HEK293 (cell line): ENCODE results near the gene ATF6.

Experiments
- CTCF ChIA-PET: fragments of 350-600 bp; formaldehyde crosslinking; extraction: SDS; loops from one replicate; lab custom pipeline; 2021; ENCODE audit warnings: antibody characterized with exemption; lab: Yijun Ruan, JAX
- POLR2A ChIA-PET: fragments of 300-600 bp; formaldehyde crosslinking; extraction: SDS; loops from one replicate; lab custom pipeline; 2020; ENCODE audit warnings: antibody characterized with exemption, inconsistent platforms; lab: Yijun Ruan, JAX
- H3K27ac ChIP-seq: fragments of 200-500 bp; sonication (Bioruptor generic); 2 replicates; pipeline ENCODE4 v1.5.1; 2014; ENCODE audit warnings: low read depth, low read length, control low read depth, inconsistent platforms; ENCODE audit errors: extremely low read depth
- H3K36me3 ChIP-seq, 2 experiments: fragments of 200-500 bp in 1 of 2; sonication (Bioruptor generic) in 1 of 2; 1 replicate in 1 of 2; 2 replicates in 1 of 2; pipeline ENCODE4 v1.5.1; 2014 to 2017; ENCODE audit warnings: inconsistent platforms in 2 of 2, low read length in 2 of 2; ENCODE audit not compliant: control insufficient read depth in 2 of 2, insufficient read depth in 1 of 2
- H3K4me1 ChIP-seq: fragments of 200-500 bp; sonication (Bioruptor generic); 2 replicates; pipeline ENCODE4 v1.5.1; 2014; ENCODE audit warnings: mild to moderate bottlenecking, low read length, inconsistent platforms; ENCODE audit not compliant: control insufficient read depth, insufficient read depth
- H3K4me3 ChIP-seq: 2 replicates; pipeline ENCODE4 v1.5.1; 2011; ENCODE audit warnings: low read depth, mild to moderate bottlenecking, control low read depth, low read length, moderate library complexity
- H3K9me3 ChIP-seq: fragments of 200-500 bp; sonication (Bioruptor generic); 2 replicates; pipeline ENCODE4 v1.5.1; 2014; ENCODE audit warnings: low read depth, low read length, inconsistent platforms; ENCODE audit not compliant: control insufficient read depth, insufficient read depth
- ELK4 ChIP-seq: IDR thresholded peaks from 2 replicates; pipeline ENCODE4 v1.6.1; 2011; ENCODE audit warnings: mild to moderate bottlenecking, low read depth, low read length, borderline replicate concordance
- KLF1 ChIP-seq: fragments of 450-650 bp; formaldehyde crosslinking; IDR thresholded peaks from 2 replicates; pipeline ENCODE4 v1.5.1; 2016; ENCODE audit warnings: missing biosample characterization, missing genetic modification characterization
- PRDM4 ChIP-seq: fragments of 450-650 bp; formaldehyde crosslinking; IDR thresholded peaks from 2 replicates; pipeline ENCODE4 v1.5.1; 2017; ENCODE audit warnings: missing biosample characterization, missing genetic modification characterization
- RBAK ChIP-seq: fragments of 450-650 bp; formaldehyde crosslinking; IDR thresholded peaks from 2 replicates; pipeline ENCODE4 v1.5.1; 2016; ENCODE audit warnings: missing biosample characterization, missing genetic modification characterization
- SCRT2 ChIP-seq: fragments of 450-650 bp; formaldehyde crosslinking; IDR thresholded peaks from 2 replicates; pipeline ENCODE4 v1.5.1; 2016; ENCODE audit warnings: missing biosample characterization, missing genetic modification characterization
- SP2 ChIP-seq: fragments of 450-650 bp; formaldehyde crosslinking; IDR thresholded peaks from 2 replicates; pipeline ENCODE4 v1.5.1; 2016; ENCODE audit warnings: missing biosample characterization, missing genetic modification characterization
- ZNF16 ChIP-seq: fragments of 450-650 bp; formaldehyde crosslinking; IDR thresholded peaks from 2 replicates; pipeline ENCODE4 v1.5.1; 2016; ENCODE audit warnings: low read depth, missing biosample characterization, missing genetic modification characterization
- ZNF175 ChIP-seq: fragments of 450-650 bp; formaldehyde crosslinking; IDR thresholded peaks from 2 replicates; pipeline ENCODE4 v1.5.1; 2016; ENCODE audit warnings: missing biosample characterization, missing genetic modification characterization
- ZNF214 ChIP-seq: fragments of 450-650 bp; formaldehyde crosslinking; IDR thresholded peaks from 2 replicates; pipeline ENCODE4 v1.5.1; 2017; ENCODE audit warnings: missing biosample characterization, mild to moderate bottlenecking, missing genetic modification characterization, borderline replicate concordance
- ZNF248 ChIP-seq: fragments of 450-650 bp; formaldehyde crosslinking; IDR thresholded peaks from 2 replicates; pipeline ENCODE4 v1.5.1; 2017; ENCODE audit warnings: missing biosample characterization, missing genetic modification characterization
- ZNF302 ChIP-seq: fragments of 450-650 bp; formaldehyde crosslinking; IDR thresholded peaks from 2 replicates; pipeline ENCODE4 v1.5.1; 2016; ENCODE audit warnings: missing biosample characterization, missing genetic modification characterization, low read depth
- ZNF354C ChIP-seq: fragments of 450-650 bp; formaldehyde crosslinking; IDR thresholded peaks from 2 replicates; pipeline ENCODE4 v1.5.1; 2016; ENCODE audit warnings: missing biosample characterization, missing genetic modification characterization, low read depth, borderline replicate concordance
- ZNF426 ChIP-seq: fragments of 450-650 bp; formaldehyde crosslinking; IDR thresholded peaks from 2 replicates; pipeline ENCODE4 v1.5.1; 2017; ENCODE audit warnings: missing biosample characterization, missing genetic modification characterization, mild to moderate bottlenecking, inconsistent platforms, moderate library complexity
- ZNF561 ChIP-seq: fragments of 450-650 bp; IDR thresholded peaks from 2 replicates; pipeline ENCODE4 v1.5.1; 2018; ENCODE audit warnings: missing biosample characterization, missing genetic modification characterization, borderline replicate concordance
- ZNF600 ChIP-seq: fragments of 450-650 bp; formaldehyde crosslinking; IDR thresholded peaks from 2 replicates; pipeline ENCODE4 v1.5.1; 2016; ENCODE audit warnings: missing biosample characterization, missing genetic modification characterization
- ZNF621 ChIP-seq: fragments of 450-650 bp; formaldehyde crosslinking; IDR thresholded peaks from 2 replicates; pipeline ENCODE4 v1.5.1; 2017; ENCODE audit warnings: missing biosample characterization, missing genetic modification characterization
- ZNF626 ChIP-seq: fragments of 450-650 bp; sonication (Bioruptor Pico); formaldehyde crosslinking; IDR thresholded peaks from 2 replicates; pipeline ENCODE4 v1.5.1; 2018; ENCODE audit warnings: missing biosample characterization, missing genetic modification characterization, inconsistent platforms
- ZNF654 ChIP-seq: fragments of 450-650 bp; formaldehyde crosslinking; IDR thresholded peaks from 2 replicates; pipeline ENCODE4 v1.5.1; 2016; ENCODE audit warnings: low read depth, missing biosample characterization, missing genetic modification characterization
- ZNF76 ChIP-seq: fragments of 450-650 bp; formaldehyde crosslinking; IDR thresholded peaks from 2 replicates; pipeline ENCODE4; 2016; ENCODE audit warnings: low read depth, missing biosample characterization, missing genetic modification characterization, borderline replicate concordance
- ZNF792 ChIP-seq: fragments of 450-650 bp; formaldehyde crosslinking; IDR thresholded peaks from 2 replicates; pipeline ENCODE4 v1.5.1; 2016; ENCODE audit warnings: missing biosample characterization, missing genetic modification characterization
- ZSCAN16 ChIP-seq: fragments of 450-650 bp; formaldehyde crosslinking; IDR thresholded peaks from 2 replicates; pipeline ENCODE4 v1.5.1; 2016; ENCODE audit warnings: missing biosample characterization, missing genetic modification characterization
- ZSCAN23 ChIP-seq: fragments of 450-650 bp; formaldehyde crosslinking; IDR thresholded peaks from 2 replicates; pipeline ENCODE4 v1.5.1; 2016; ENCODE audit warnings: missing biosample characterization, missing genetic modification characterization
- TF ChIP-seq, protein P1 (sequence below): fragments of 450-650 bp; formaldehyde crosslinking; IDR thresholded peaks from 2 replicates; pipeline ENCODE4 v1.5.1; 2016; ENCODE audit warnings: missing biosample characterization, missing genetic modification characterization

Gene ATF6

GRCh38 chr1:161743231-161743630 is 22.9 kb upstream of the ATF6 start:
- H3K9me3 ChIP-seq = no peaks in the 10 kb centered on the region
- H3K4me1 ChIP-seq = no peaks in the 10 kb centered on the region
- ChIA-PET CTCF (interaction anchor here (0.8 to 7.3 kb wide), 2 partner anchors 255 to 259 kb away, joined by 3 to 58 read pairs; no protein-coding TSS in a partner anchor), POLR2A (no interaction called here)
- H3K4me3 ChIP-seq = no peak overlapping the region
- TF ChIP-seq ZNF354C (tag by site-specific recombination) = no peak
- TF ChIP-seq SP2 (tag by site-specific recombination) = no peak
- TF ChIP-seq RBAK (tag by site-specific recombination) = no peak
- TF ChIP-seq, protein P1, sequence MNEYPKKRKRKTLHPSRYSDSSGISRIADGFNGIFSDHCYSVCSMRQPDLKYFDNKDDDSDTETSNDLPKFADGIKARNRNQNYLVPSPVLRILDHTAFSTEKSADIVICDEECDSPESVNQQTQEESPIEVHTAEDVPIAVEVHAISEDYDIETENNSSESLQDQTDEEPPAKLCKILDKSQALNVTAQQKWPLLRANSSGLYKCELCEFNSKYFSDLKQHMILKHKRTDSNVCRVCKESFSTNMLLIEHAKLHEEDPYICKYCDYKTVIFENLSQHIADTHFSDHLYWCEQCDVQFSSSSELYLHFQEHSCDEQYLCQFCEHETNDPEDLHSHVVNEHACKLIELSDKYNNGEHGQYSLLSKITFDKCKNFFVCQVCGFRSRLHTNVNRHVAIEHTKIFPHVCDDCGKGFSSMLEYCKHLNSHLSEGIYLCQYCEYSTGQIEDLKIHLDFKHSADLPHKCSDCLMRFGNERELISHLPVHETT (tag by site-specific recombination) = no peak
- TF ChIP-seq KLF1 (tag by site-specific recombination) = no peak
- TF ChIP-seq ZSCAN16 (tag by site-specific recombination) = no peak
- no peak for TF ChIP-seq ZNF248 (tag by site-specific recombination)
- no peak for TF ChIP-seq ZNF16
- TF ChIP-seq ZNF426 (tag by site-specific recombination) = no peak
- TF ChIP-seq ZNF214 (tag by site-specific recombination) = no peak
- TF ChIP-seq ZNF654 (tag by site-specific recombination) = no peak
- no peak for TF ChIP-seq PRDM4
- TF ChIP-seq ELK4 = no peak
- no peak for TF ChIP-seq ZNF175
- no peak for TF ChIP-seq ZNF621 (tag by site-specific recombination)
- TF ChIP-seq ZNF561 = no peak
- TF ChIP-seq SCRT2 = no peak
- TF ChIP-seq ZSCAN23 (tag by site-specific recombination) = no peak
- no peak overlapping the region for H3K27ac ChIP-seq
- no peaks in the 10 kb centered on the region for H3K36me3 ChIP-seq

GRCh38 chr1:161747801-161748200 is 18.3 kb upstream of the ATF6 start:
- no peaks in the 10 kb centered on the region for H3K4me1 ChIP-seq
- peaks cover 12 to 14% of the 10 kb centered on the region in 2 experiments for H3K36me3 ChIP-seq
- no peaks in the 10 kb centered on the region for H3K9me3 ChIP-seq
- TF ChIP-seq ZNF76 (tag by site-specific recombination) (no peak), ZNF248 (tag by site-specific recombination) (no peak), ZNF626 (tag by site-specific recombination) (no peak), ZNF792 (tag by site-specific recombination) (no peak), ZNF600 (no peak), ZNF302 (tag by site-specific recombination) (no peak)
- CTCF ChIA-PET = interaction anchor here (0.6 to 2.0 kb wide), 6 partner anchors 8 to 289 kb away, joined by 3 to 8 read pairs (median 6); no protein-coding TSS in a partner anchor
- H3K27ac ChIP-seq = no peak overlapping the region
- POLR2A ChIA-PET = no interaction called here
- H3K4me3 ChIP-seq = no peak overlapping the region
